HepG2 (cell line): ENCODE results near the gene MMP25. TPM values are rescaled to one million over a fixed set of nuclear protein-coding genes. Genes with fewer than 3 reads are reported as not detected.

Experiments used
- CCAR2 ChIP-seq: fragments of 200-400 bp; formaldehyde crosslinking; optimal IDR thresholded peaks from 2 replicates; pipeline ENCODE3; 2018; ENCODE audit warnings: low read depth, mild to moderate bottlenecking, low read length, moderate library complexity
- CREM ChIP-seq, 2 experiments: sonication (generic) in 1 of 2; formaldehyde crosslinking in 1 of 2; IDR thresholded peaks; 2 replicates each; pipeline versions ENCODE4 v1.4.0 to v1.6.1; 2016 to 2020; ENCODE audit warnings: antibody characterized with exemption in 1 of 2, mild to moderate bottlenecking in 1 of 2, missing genetic modification reagents in 1 of 2
- HDAC1 ChIP-seq: sonication (generic); formaldehyde crosslinking; IDR thresholded peaks from 2 replicates; pipeline ENCODE4 v1.5.1; 2020; ENCODE audit warnings: mild to moderate bottlenecking, missing genetic modification reagents
- HNRNPH1 ChIP-seq: fragments of 200-400 bp; formaldehyde crosslinking; optimal IDR thresholded peaks from 2 replicates; pipeline ENCODE3; 2017; ENCODE audit warnings: mild to moderate bottlenecking, low read depth, low read length
- HNRNPL ChIP-seq: fragments of 200-400 bp; formaldehyde crosslinking; IDR thresholded peaks from 2 replicates; pipeline ENCODE4 v1.6.1; 2017; ENCODE audit warnings: mild to moderate bottlenecking, low read depth, low read length
- MAFK ChIP-seq, 2 experiments: IDR thresholded peaks in 1 of 2; conservative IDR thresholded peaks in 1 of 2; 2 replicates each; pipeline ENCODE4 v1.6.1; 2011; ENCODE audit warnings: improper control_type of control experiment in 2 of 2, low read length in 2 of 2
- MXD4 ChIP-seq: IDR thresholded peaks from 2 replicates; pipeline ENCODE4 v1.6.1; 2016; ENCODE audit warnings: mild to moderate bottlenecking, missing biosample characterization, missing genetic modification reagents
- RBFOX2 ChIP-seq: fragments of 200-400 bp; formaldehyde crosslinking; IDR thresholded peaks from 2 replicates; pipeline ENCODE4 v1.6.1; 2017; ENCODE audit warnings: low read depth, mild to moderate bottlenecking, low read length
- SIX4 ChIP-seq: sonication (generic); formaldehyde crosslinking; IDR thresholded peaks from 2 replicates; pipeline ENCODE4 v1.4.0; 2020; ENCODE audit warnings: missing genetic modification reagents
- ZBTB38 ChIP-seq: sonication (generic); formaldehyde crosslinking; IDR thresholded peaks from 2 replicates; pipeline ENCODE4 v1.5.1; 2020; ENCODE audit warnings: mild to moderate bottlenecking, missing genetic modification reagents
- ZNF383 ChIP-seq: sonication (generic); formaldehyde crosslinking; IDR thresholded peaks from 2 replicates; pipeline ENCODE4 v1.4.0; 2020; ENCODE audit warnings: missing genetic modification reagents, mild to moderate bottlenecking, borderline replicate concordance
- ZNF558 ChIP-seq: sonication (generic); formaldehyde crosslinking; IDR thresholded peaks from 2 replicates; pipeline ENCODE4 v1.9.0; 2022; ENCODE audit warnings: mild to moderate bottlenecking, missing genetic modification reagents, borderline replicate concordance
- polyA plus RNA-seq, 8 experiments: library from polyadenylated mRNA; depleted of rRNA in 3 of 8; stranded (reverse) in 7 of 8; unstranded in 1 of 8; fragments of >200 nt; fragmentation: Illumina TruSeq in 4 of 8; extraction: Trizol in 4 of 8; gene quantifications; 2 replicates each; pipeline versions ENCODE4 v1.2.1 to v1.2.3, GENCODE V29; 2011 to 2016; ENCODE audit warnings: low read depth in 4 of 8, missing spikeins in 1 of 8, mixed read lengths in 1 of 8; ENCODE audit not compliant: insufficient read depth in 1 of 8
- total RNA-seq, 5 experiments: library from RNA; depleted of rRNA; stranded (reverse); fragments of >200 nt; fragmentation: Illumina TruSeq; extraction: Trizol; gene quantifications; 2 replicates each; pipeline ENCODE4 v1.2.3, GENCODE V29; 2016; ENCODE audit warnings: low read depth in 1 of 5
- TF ChIP-seq, protein P1 (sequence below): sonication (generic); formaldehyde crosslinking; IDR thresholded peaks from 2 replicates; pipeline ENCODE4 v1.4.0; 2020; ENCODE audit warnings: missing genetic modification reagents
- TF ChIP-seq, protein P2 (sequence below): sonication (generic); formaldehyde crosslinking; IDR thresholded peaks from 2 replicates; pipeline ENCODE4 v1.4.0; 2020; ENCODE audit warnings: mild to moderate bottlenecking, missing genetic modification reagents
- TF ChIP-seq, protein P3 (sequence below): sonication (generic); formaldehyde crosslinking; IDR thresholded peaks from 2 replicates; pipeline ENCODE4 v1.5.1; 2020; ENCODE audit warnings: missing genetic modification reagents, mild to moderate bottlenecking, borderline replicate concordance
- TF ChIP-seq, protein P4 (sequence below): sonication (generic); formaldehyde crosslinking; IDR thresholded peaks from 2 replicates; pipeline ENCODE4 v1.8.1; 2023; ENCODE audit warnings: missing genetic modification reagents, mild to moderate bottlenecking, borderline replicate concordance
- TF ChIP-seq, protein P5 (sequence below): sonication (generic); formaldehyde crosslinking; conservative IDR thresholded peaks from 2 replicates; pipeline ENCODE4 v1.8.0; 2022; ENCODE audit warnings: missing genetic modification reagents
- TF ChIP-seq, protein P6 (sequence below): sonication (generic); formaldehyde crosslinking; IDR thresholded peaks from 2 replicates; pipeline ENCODE4 v1.5.0; 2020; ENCODE audit warnings: missing genetic modification reagents, mild to moderate bottlenecking, borderline replicate concordance

The MMP25 gene
- total and polyA plus RNA-seq, 2 of the 13 experiments (the other 11 are each of a cell fraction or from before 2014, with no cell fraction given): 0.04 to 0.08 TPM

DNA sequence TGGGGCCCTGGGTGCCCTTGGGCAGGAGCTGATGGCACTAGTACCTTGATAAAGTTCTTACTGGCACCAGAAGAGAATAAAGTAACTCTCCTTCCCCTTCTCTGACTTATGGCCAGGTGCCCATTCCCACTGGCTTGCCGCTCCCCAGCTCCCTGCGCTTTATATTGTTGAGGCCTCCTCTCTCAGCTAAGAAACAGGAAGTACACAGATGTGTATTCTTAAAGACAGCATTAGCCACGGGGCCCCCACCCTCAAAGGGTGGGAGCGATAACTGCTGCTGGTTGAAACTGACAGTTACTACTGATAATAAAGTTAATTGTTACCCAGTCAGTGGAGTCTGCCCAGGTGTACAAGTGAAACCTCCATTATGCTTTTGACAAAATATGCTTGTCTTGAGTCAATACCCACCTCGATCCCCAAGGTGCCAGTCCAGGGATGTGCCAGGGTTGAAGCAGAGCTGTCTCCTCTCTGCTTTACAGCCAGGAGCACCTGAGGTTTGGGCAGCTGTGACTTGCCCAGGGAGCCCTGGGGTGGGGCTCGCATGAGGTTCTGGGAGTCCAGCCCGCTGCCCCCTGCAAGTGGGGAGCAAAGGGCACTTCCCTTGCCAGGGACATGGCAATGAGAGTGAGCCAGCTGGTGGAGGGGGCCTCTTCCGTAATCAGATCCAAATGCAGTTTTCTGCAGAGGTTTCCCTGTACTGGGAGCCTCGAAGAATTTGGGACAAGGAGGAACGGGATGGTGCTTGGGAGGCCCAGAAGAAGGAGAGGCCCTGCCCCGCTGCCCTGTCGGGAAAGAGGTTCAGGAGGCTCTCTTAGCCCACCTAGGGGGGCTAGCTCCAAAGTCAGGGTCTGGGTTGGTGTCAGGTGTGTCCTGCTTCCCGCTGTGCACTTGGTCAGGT lies 39.1 kb upstream of the MMP25 start (continued):
- TF ChIP-seq CREM (IDR thresholded peaks at IDR 0.05) (peak; percentile 14; the same call in 1 of the 2 replicates), CREM (CRISPR knock-in tag; IDR thresholded peaks at IDR 0.05) (no peak), HNRNPL (peak; percentile 97), HDAC1 (peak; percentile 54; the same call in 1 of the 2 replicates), ZNF558 (no peak), ZNF383 (CRISPR knock-in tag) (no peak), ZBTB38 (CRISPR knock-in tag) (no peak), HNRNPH1 (no peak), MAFK (conservative IDR thresholded peaks at IDR 0.05 in 1 of 2, IDR thresholded peaks at IDR 0.05 in 1 of 2; ENCODE audit: low read length in 2 of 2) (no peak), SIX4 (peak; percentile 37; the same call in 1 of the 2 replicates), RBFOX2 (no peak), CCAR2 (no peak), MXD4 (no peak)
- TF ChIP-seq, protein P1, sequence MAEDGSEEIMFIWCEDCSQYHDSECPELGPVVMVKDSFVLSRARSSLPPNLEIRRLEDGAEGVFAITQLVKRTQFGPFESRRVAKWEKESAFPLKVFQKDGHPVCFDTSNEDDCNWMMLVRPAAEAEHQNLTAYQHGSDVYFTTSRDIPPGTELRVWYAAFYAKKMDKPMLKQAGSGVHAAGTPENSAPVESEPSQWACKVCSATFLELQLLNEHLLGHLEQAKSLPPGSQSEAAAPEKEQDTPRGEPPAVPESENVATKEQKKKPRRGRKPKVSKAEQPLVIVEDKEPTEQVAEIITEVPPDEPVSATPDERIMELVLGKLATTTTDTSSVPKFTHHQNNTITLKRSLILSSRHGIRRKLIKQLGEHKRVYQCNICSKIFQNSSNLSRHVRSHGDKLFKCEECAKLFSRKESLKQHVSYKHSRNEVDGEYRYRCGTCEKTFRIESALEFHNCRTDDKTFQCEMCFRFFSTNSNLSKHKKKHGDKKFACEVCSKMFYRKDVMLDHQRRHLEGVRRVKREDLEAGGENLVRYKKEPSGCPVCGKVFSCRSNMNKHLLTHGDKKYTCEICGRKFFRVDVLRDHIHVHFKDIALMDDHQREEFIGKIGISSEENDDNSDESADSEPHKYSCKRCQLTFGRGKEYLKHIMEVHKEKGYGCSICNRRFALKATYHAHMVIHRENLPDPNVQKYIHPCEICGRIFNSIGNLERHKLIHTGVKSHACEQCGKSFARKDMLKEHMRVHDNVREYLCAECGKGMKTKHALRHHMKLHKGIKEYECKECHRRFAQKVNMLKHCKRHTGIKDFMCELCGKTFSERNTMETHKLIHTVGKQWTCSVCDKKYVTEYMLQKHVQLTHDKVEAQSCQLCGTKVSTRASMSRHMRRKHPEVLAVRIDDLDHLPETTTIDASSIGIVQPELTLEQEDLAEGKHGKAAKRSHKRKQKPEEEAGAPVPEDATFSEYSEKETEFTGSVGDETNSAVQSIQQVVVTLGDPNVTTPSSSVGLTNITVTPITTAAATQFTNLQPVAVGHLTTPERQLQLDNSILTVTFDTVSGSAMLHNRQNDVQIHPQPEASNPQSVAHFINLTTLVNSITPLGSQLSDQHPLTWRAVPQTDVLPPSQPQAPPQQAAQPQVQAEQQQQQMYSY (CRISPR knock-in tag): no peak
- TF ChIP-seq, protein P2, sequence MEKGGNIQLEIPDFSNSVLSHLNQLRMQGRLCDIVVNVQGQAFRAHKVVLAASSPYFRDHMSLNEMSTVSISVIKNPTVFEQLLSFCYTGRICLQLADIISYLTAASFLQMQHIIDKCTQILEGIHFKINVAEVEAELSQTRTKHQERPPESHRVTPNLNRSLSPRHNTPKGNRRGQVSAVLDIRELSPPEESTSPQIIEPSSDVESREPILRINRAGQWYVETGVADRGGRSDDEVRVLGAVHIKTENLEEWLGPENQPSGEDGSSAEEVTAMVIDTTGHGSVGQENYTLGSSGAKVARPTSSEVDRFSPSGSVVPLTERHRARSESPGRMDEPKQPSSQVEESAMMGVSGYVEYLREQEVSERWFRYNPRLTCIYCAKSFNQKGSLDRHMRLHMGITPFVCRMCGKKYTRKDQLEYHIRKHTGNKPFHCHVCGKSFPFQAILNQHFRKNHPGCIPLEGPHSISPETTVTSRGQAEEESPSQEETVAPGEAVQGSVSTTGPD (CRISPR knock-in tag): no peak
- TF ChIP-seq, protein P3, sequence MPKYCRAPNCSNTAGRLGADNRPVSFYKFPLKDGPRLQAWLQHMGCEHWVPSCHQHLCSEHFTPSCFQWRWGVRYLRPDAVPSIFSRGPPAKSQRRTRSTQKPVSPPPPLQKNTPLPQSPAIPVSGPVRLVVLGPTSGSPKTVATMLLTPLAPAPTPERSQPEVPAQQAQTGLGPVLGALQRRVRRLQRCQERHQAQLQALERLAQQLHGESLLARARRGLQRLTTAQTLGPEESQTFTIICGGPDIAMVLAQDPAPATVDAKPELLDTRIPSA (CRISPR knock-in tag): no peak
- TF ChIP-seq, protein P4, sequence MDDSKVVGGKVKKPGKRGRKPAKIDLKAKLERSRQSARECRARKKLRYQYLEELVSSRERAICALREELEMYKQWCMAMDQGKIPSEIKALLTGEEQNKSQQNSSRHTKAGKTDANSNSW (CRISPR knock-in tag): no peak
- TF ChIP-seq, protein P5, sequence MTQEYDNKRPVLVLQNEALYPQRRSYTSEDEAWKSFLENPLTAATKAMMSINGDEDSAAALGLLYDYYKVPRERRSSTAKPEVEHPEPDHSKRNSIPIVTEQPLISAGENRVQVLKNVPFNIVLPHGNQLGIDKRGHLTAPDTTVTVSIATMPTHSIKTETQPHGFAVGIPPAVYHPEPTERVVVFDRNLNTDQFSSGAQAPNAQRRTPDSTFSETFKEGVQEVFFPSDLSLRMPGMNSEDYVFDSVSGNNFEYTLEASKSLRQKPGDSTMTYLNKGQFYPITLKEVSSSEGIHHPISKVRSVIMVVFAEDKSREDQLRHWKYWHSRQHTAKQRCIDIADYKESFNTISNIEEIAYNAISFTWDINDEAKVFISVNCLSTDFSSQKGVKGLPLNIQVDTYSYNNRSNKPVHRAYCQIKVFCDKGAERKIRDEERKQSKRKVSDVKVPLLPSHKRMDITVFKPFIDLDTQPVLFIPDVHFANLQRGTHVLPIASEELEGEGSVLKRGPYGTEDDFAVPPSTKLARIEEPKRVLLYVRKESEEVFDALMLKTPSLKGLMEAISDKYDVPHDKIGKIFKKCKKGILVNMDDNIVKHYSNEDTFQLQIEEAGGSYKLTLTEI: no peak
- TF ChIP-seq, protein P6, sequence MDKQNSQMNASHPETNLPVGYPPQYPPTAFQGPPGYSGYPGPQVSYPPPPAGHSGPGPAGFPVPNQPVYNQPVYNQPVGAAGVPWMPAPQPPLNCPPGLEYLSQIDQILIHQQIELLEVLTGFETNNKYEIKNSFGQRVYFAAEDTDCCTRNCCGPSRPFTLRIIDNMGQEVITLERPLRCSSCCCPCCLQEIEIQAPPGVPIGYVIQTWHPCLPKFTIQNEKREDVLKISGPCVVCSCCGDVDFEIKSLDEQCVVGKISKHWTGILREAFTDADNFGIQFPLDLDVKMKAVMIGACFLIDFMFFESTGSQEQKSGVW (CRISPR knock-in tag): no peak
